Lower leg skin (tissue), 4 donors: ENCODE measurements around the gene ROR1. TPM values are rescaled to one million over a fixed set of nuclear protein-coding genes. Genes with fewer than 3 reads are reported as not detected.
"Not testable (repeated sequence)": the region's sequence is repeated elsewhere in the genome, so short reads cannot be mapped to it uniquely, and the experiment has no call there.

Source experiments
- DNase-seq, 2 donors: peaks; one replicate each; pipeline ENCODE4 v3.0.0-alpha.2; 2019; ENCODE audit warnings: low spot score in 2 of 2
- H3K4me3 ChIP-seq: fragments of 200-600 bp; sonication (generic); 2 replicates; pipeline ENCODE4 v1.5.1; 2017; ENCODE audit warnings: mild to moderate bottlenecking, low read depth; ENCODE audit not compliant: poor library complexity, severe bottlenecking
- CTCF ChIP-seq, 3 donors: fragments of 450-650 bp; IDR thresholded peaks; one replicate each; pipeline ENCODE4 v1.5.1; 2016; ENCODE audit warnings: antibody characterized with exemption in 3 of 3, mild to moderate bottlenecking in 3 of 3, moderate library complexity in 2 of 3
- POLR2A ChIP-seq, 2 donors: fragments of 450-650 bp; IDR thresholded peaks; one replicate each; pipeline ENCODE4 v1.6.1; 2016 to 2017; ENCODE audit warnings: antibody characterized with exemption in 2 of 2, mild to moderate bottlenecking in 1 of 2, moderate library complexity in 1 of 2
- WGBS, 2 donors: methylation state at CpG; one replicate each; pipeline ENCODE4 v1.1.5; 2018; 5-methylcytosine and 5-hydroxymethylcytosine counted together
- intact Hi-C: fragments of 100-400 bp; cut with DNase I; formaldehyde crosslinking; loops from one replicate; pipeline ENCODE4 v1.15.0; 2023; ENCODE audit warnings: low total_unique reads
- total RNA-seq, 4 donors: library from RNA; depleted of rRNA; stranded (reverse); fragments of >200 nt; gene quantifications; one replicate each; pipeline ENCODE4 v1.1.0, GENCODE V29; 2016

ROR1 gene
- total RNA-seq, 4 donors from 2014 or later, result 12.9 to 28.6 (median 22.5) TPM

- no peak for DNase-seq
- intact Hi-C loops, result no loop called here
- TF ChIP-seq CTCF (IDR thresholded peaks at IDR 0.05), result no peak
- no peak for TF ChIP-seq POLR2A (IDR thresholded peaks at IDR 0.05)
- WGBS, 2 donors, result 16 to 31% methylated on average over 3 of the region's 3 CpGs
- H3K4me3 ChIP-seq, result no peak overlapping the region
Observed at GRCh38 chr1:63813829-63814277, 40.0 kb downstream of the ROR1 start.

- intact Hi-C loops, DNase-seq, H3K4me3 ChIP-seq: not testable (repeated sequence)
- WGBS, 2 donors, result 93% methylated on average over 5 of the region's 5 CpGs
Observed at GRCh38 chr1:63816217-63816815, 42.5 kb downstream of the ROR1 start.

GRCh38 chr1:63817152-63817667 lies 43.4 kb downstream of the ROR1 start:
- WGBS, 2 donors, result 31 to 33% methylated on average over 5 of the region's 5 CpGs
- no peak for TF ChIP-seq CTCF (IDR thresholded peaks at IDR 0.05)
- no peak for TF ChIP-seq POLR2A (IDR thresholded peaks at IDR 0.05)
- H3K4me3 ChIP-seq, result no peak overlapping the region
- no peak for DNase-seq
- intact Hi-C loops, result no loop called here

GRCh38 chr1:63817700-63818099 lies 43.9 kb downstream of the ROR1 start:
- WGBS, 2 donors, result 77 to 78% methylated on average over 6 of the region's 6 CpGs
- DNase-seq, result no peak
- TF ChIP-seq CTCF (IDR thresholded peaks at IDR 0.05), result no peak
- H3K4me3 ChIP-seq, result no peak overlapping the region
- intact Hi-C loops, result no loop called here

GRCh38 chr1:63818567-63819325 lies 44.9 kb downstream of the ROR1 start:
- intact Hi-C loops, result no loop called here
- no peak for TF ChIP-seq CTCF (IDR thresholded peaks at IDR 0.05)
- no peak for TF ChIP-seq POLR2A (IDR thresholded peaks at IDR 0.05)
- WGBS, 2 donors, result 81% methylated on average over 1 of the region's 1 CpG

GRCh38 chr1:63819795-63820194 lies 46.0 kb downstream of the ROR1 start:
- intact Hi-C loops, result no loop called here
- TF ChIP-seq POLR2A (IDR thresholded peaks at IDR 0.05), result no peak
- TF ChIP-seq CTCF (IDR thresholded peaks at IDR 0.05), result no peak
- WGBS, 2 donors, result 94 to 96% methylated on average over 2 of the region's 2 CpGs
- no peak overlapping the region for H3K4me3 ChIP-seq
- no peak for DNase-seq

More at GRCh38 chr1:63818567-63819325, 44.9 kb downstream of the ROR1 start:
- no peak overlapping the region for H3K4me3 ChIP-seq
- DNase-seq, result no peak
